GM18499 (cell line): ENCODE measurements around the gene OSMR.

Source experiments
- ATAC-seq: cut with Tn5 transposase; IDR thresholded peaks from one replicate; pipeline ENCODE4 v1.9.1; 2021; ENCODE audit warnings: moderate number of reproducible peaks; ENCODE audit not compliant: insufficient read depth, unreplicated experiment

The OSMR gene

DNA sequence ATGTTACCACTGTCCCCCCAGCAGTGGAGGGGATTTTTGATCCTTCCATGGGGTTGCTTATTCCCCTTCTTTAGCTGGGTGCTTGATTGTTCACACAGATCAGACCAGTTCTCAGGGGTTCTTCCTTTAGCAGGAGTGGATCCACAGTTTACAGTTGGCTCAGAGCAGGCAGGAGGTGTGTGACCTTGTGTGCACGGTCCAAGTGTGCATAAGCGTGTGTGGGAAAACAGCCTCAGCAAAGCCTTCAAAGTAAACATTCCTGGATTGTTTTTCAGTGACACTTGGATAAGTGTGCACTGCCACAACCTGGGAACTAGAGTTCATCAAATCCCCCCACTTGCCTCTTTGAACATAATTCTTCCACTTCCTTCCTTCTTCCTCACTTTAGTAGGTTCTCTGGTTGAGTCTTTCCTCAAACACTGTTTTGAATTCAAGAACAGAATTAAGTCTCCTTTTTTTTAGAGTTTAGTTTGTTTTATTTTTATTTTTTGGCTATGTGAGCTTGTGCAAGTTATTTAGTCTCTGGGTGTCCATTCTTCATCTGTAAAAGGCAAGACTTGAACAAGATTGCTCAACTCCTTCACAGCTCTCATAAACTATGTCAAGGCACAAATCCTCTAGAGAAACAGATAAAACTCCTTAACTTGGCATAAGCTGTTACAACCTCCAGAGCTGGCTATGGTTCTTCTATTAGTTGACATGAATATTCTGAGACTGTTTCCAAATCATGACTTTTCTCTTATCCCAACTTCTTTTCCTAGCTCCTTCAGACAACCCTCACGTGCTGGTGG lies 78.0 kb downstream of the OSMR start:
- ATAC-seq, result no peak

DNA sequence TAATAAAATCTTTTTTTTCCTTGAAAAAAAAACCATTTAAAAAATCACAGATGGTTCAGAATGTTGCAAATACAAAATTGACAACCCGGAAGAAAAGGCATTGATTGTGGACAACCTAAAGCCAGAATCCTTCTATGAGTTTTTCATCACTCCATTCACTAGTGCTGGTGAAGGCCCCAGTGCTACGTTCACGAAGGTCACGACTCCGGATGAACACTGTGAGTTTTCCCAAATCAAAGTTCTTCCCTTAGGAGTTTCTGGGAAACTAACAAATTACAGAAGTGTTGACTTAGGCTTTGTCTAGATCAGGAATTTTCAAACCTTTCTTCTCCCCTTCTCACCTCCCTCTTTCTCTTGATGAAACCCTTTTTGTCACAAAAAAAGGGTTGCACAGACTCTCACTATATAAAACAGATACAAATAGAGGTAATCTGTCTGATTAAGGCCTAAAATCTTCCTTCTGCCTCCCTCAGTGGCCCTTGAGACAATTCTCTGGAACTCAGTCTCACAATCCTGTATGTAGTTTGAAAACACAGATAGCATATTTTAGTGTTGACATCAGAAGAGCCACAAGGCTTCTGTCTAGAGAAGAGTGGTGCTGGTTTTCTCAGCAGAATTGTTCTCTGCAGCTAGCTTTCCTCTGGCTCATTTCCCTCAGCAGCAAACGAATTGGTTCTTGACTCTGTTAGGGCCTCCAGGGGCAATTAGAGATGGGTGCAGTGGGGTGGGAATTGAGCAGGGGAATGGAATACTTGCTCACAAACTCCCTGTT lies 79.5 kb downstream of the OSMR start:
- no peak for ATAC-seq

DNA sequence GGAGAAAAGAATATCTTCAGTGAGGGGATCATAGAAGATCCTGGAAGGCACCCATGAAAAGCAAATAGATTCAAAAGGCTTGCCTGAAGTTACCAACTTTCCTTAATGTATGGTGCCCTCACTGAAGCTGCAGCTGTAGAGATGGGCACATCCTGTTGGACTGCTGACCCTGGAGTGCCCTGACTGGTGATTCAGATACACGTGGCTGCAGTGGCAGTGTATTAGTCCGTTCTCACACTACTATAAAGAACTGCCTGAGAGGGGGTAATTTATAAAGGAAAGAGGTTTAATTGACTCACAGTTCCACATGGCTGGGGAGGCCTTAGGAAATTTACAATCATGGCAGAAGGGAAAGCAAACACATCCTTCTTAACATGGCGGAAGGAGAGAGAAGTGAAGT lies 80.3 kb downstream of the OSMR start:
- no peak for ATAC-seq

DNA sequence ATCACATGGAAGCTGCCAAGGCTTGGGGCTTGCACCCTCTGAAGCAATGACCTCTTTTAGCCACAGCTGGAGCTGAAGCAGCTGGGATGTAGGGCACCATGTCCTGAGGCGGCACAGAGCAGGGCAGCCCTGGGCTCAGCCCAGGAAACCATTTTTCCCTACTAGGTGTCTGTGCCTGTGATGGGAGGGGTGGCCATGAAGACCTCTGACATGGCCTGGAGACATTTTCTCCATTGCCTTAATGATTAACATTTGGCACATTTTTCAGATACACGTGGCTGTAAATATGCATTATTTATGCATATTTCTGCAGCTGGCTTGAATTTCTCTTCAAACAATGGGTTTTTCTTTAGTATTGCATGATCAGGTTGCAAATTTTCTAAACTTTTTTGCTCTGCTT lies 81.7 kb downstream of the OSMR start:
- no peak for ATAC-seq

DNA sequence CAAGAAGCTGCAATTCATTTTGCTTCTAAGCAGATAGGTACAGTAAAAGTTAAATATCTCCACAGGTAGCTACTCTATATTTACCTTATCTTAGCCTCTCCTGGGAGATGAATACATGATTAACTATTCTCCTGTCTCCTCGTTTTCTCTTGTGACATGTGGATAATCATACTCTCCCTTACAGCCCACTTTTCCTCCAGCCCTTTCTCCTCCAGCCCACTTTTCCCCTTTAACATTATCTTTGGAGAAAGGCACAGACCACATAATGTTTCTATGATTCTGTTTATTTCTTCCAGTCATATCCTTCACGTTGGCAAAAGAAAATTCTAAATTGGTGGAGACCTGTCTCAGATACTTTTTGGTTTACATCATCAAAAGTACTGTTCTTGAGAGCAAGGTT lies 84.0 kb downstream of the OSMR start:
- ATAC-seq, result no peak

DNA sequence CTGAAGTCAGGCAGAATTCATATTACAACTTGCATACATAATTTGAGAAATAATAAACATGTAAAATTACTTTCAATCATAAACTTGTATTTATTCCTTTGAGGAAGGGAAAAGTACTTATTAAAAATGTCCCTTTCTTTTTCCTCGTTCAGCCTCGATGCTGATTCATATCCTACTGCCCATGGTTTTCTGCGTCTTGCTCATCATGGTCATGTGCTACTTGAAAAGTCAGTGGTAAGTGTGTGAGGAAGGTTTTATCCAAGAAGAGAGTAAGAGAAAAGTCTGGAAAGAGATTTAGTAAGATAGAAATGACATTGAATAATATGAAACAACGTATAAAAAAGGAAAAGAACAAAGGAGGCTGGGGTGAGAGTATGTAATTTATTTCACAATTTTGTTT lies 85.9 kb downstream of the OSMR start:
- ATAC-seq, result no peak

DNA sequence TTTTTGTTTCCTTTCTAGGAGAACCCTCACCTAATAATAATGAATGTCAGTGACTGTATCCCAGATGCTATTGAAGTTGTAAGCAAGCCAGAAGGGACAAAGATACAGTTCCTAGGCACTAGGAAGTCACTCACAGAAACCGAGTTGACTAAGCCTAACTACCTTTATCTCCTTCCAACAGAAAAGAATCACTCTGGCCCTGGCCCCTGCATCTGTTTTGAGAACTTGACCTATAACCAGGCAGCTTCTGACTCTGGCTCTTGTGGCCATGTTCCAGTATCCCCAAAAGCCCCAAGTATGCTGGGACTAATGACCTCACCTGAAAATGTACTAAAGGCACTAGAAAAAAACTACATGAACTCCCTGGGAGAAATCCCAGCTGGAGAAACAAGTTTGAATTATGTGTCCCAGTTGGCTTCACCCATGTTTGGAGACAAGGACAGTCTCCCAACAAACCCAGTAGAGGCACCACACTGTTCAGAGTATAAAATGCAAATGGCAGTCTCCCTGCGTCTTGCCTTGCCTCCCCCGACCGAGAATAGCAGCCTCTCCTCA lies 87.1 kb downstream of the OSMR start:
- no peak for ATAC-seq

DNA sequence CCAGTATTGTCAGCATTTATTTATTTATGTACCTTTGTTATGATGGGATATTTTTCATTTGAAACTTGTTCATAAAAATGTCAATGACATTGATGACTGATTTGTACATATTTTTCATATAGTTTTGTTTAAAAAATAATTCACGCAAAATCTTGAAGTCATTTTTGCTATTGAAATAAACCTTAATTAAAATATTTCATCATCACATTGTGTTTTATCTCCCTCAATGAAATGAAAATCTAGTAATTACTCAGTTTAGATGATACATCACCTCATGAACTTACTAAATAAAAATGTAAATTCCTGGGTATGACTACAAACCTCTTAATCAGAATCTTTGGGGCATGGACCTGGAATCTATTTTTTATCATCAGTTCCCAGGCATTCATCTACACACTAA lies 89.6 kb downstream of the OSMR start:
- ATAC-seq, result no peak

DNA sequence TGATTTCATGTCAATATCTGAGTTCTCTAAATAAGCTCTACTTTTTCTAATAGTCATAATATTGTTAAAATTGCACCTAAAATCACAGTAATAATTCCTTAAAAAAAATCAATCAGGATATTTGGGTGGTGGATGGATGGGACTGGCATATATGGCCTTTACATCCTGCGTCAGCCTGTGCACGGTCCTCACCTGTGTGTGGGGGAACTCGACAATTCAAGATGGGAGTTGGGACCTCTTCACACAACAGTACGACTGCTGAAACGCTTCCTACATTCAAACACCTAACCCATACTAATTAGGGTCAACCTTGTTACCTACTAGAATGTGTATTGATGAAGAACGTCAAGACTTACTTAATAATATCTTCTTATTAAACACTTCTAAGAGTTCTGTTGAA lies 90.5 kb downstream of the OSMR start:
- no peak for ATAC-seq

DNA sequence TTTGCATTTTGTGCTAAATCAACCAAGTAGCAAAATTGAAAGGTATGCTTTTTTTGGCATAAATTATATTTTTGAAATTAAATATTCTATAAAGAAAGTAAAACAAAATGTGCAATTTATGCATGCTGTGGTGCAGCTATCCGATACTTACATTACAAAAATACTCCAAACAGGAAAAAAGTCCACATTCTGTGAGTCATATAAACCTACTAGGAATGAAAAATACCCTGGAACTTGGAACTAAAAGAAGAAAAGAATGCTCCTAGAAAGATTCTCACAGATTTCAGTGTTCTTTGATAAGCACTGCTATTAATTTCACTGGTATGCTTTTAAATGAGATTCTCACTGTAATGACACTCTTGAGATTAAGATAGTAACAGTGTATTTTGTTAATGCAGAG lies 92.6 kb downstream of the OSMR start:
- ATAC-seq, result no peak

DNA sequence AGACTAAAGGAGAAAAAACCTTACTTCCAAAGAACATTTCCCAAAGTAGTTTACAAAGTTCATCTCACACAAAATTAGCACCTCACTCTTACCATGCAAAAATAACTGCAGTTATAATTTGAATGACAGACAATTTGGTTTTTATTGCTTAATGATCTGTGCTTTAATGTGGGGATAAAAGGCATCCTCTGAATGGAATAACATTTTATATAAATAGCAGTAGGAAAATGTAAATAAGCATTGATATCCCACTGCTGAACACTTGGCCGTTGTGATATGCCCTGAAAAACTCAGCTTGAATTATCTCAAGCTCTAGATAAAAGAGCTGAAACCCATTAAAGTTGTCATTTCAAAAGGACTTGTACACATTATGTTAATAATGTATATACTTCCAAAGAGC lies 93.2 kb downstream of the OSMR start:
- no peak for ATAC-seq

DNA sequence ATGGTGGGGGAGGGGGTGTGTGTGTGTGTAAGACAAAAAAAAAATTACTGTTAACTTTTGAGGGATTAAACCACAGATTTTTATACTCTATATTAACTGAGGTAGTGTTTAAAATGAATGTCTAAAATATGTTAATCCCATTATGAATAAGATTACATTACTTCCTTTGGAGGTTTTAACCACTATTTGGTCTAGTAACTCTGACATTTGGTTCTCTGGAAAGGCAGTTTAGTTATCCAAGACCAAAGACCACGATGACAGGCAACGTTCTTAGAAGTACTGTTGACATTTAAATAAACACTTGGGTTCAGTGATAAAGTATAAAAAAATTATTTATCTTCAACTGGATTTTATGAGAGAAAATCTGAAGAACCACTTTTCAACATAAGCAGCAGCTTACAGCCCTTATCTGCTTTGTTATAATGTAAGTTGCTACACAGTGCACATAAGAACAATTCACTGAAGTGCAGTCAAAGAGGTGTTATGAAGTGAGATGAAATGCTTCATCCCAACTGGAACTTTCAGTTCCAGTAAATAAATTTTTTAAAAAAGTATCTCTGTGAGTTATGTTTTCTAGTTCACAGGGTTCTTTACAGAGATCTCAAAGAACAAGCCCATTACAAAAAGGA lies 94.5 kb downstream of the OSMR start:
- ATAC-seq, result no peak

DNA sequence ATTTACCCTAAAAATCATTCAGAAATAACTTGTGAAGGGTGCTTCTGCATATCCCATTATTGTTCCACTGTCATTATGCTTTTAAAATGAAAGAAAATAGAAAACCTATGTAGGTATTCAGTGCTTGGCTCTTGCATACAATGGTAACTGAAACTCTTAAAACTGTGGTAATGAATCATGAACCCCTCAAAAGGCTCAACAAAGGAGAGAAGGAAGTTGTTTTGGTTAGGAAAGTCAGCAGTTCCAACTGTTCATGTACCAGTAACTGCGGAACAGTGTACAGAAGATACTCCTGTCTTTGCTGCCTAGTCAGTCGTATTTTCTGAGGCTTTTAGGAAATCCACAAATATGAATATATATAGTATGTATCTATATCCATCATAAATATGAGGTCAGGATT lies 96.1 kb downstream of the OSMR start:
- ATAC-seq, result no peak

DNA sequence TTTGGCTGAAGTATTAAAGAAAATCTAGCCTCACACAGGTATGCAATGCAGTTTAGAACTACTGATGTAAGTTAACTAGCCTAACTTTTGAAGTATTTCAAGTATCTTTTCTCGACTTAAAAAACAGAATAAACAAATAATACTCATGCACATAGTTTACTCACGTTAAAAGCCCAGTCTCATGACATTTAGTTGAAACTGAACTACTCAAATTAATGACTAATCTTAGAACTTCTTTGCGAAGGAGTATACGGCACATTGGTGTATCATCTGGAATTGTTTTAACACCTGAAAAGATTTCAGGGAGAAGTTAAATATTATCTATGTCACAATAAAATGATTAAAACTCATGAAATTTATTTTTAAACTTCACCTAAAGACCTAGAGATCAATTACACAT lies 98.5 kb downstream of the OSMR start:
- no peak for ATAC-seq

DNA sequence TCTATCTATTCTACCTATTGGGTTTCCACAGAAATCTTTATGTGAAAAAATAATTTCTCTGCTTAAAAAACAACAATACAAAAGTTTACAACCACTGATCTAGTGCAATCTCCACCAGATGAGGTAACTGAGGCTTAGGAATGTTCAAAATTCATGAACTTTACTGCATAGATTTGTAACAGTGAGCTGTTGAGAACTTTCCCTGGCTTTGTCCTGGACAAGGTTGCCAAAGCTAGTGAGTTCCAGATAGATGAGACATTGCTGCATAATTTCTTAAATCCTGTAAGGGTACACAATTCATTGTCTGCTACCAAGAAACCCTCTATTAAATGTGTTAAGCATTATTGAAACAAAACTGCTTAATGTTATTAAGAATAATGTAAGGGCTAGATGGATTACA lies 102.7 kb downstream of the OSMR start:
- ATAC-seq, result no peak

DNA sequence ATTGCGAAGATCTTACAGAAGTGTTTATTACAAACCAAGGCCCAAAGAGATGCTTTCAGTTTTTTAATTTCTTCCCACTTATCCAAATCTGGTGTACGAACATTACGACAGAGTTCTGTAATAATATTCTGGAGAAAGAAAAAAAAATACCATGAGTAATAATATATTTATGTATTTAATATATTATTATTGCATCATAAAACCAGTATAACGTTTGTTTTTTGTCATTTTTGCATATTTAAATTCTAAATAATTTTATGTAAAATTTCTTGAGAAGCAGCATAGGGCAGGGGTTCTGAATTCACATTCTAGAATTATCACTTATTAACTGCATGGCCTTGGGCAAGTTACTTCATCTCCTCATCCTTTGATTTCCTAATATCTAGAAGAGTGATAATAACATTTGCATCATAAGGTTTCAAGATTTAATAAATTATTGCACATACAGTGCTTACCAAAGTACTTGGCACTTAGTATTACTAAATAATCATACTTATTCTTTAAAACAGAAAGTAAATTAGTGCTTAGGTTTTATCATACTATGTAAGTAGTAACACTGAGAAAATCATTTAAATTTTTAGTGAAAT lies 107.7 kb downstream of the OSMR start:
- no peak for ATAC-seq

DNA sequence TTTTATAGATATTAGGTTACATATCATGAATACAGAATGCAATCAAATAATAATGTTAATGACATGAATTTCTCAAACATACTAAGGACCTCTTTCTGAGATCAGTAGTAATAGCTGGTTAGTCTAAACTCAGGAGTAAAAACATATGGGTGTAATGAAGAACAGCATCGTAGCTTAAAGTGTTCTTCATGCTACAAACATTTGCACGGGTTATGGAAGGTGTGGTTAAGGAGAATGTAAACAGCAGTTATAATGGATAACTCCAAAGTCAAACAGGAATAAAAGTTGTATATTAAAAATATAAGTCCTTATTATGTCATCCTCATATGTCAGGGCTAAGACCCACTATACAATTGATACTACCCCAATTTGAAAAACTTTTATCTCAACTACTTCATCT lies 115.9 kb downstream of the OSMR start:
- ATAC-seq, result no peak

DNA sequence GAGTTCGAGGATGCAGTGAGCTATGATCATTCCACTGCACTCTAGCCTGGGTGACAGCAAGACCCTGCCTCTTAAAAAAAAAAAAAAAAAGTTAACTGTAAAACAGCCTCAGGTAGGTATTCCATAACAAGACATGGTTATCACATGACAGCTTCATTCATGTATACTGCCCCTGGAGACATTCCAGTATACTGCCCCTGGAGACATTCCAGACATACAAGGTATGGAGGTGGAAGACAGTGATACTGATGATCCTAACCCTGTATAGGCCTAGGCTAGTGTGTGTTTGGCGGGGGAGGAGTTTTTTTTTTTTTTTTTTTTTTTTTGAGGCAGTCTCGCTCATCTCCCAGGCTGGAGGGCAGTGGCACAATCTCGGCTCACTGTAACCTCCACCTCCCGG lies 122.9 kb downstream of the OSMR start:
- ATAC-seq, result no peak

DNA sequence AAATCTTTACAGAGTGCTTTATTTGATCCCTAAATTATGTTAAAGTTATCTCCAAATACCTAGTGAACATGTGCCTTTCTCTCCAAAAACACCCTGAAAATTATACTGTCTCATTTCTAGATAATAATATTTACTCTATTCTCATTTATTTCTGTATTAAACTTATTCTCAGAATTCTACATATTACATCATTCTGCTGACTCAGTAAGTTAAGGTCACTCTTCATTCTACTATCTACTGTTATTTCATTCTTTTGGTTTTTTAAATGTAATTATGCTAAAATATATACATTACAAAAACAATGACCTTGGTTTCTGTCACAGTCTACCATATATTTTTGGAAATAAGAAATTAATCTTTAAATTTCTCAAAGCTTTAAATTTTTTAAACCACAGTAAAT lies 132.2 kb downstream of the OSMR start:
- no peak for ATAC-seq

DNA sequence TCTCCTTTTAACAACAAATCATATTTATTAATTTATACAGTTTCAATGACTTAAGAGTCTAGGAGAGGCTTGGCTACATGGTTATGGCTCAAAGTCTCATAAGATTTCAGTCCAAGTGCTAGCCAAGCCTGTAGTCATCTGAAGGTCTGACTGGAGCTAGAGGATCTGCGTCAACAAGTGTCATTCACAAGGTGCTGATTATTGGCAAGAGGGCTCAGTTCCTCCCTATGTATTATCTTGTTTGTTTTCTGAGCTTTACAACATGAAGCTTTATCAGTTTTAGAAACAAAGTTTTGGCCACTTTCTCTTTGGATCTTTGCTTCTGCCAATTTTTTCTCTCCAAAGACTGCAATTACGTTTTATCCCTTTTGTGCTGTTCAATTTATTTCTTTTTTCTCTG lies 133.7 kb downstream of the OSMR start:
- ATAC-seq, result no peak
